Cerebellar nuclear complex (tissue), 1 donor: Measurements from ENCODE around the gene RAVER1.
A peak's percentile ranks its signal among the peaks of the same experiment; 100 is the strongest.

Source experiments
- DNase-seq, 2 experiments: peaks; one replicate each; lab custom pipeline; 2025; lab: John Stamatoyannopoulos, UW

Gene RAVER1

DNA sequence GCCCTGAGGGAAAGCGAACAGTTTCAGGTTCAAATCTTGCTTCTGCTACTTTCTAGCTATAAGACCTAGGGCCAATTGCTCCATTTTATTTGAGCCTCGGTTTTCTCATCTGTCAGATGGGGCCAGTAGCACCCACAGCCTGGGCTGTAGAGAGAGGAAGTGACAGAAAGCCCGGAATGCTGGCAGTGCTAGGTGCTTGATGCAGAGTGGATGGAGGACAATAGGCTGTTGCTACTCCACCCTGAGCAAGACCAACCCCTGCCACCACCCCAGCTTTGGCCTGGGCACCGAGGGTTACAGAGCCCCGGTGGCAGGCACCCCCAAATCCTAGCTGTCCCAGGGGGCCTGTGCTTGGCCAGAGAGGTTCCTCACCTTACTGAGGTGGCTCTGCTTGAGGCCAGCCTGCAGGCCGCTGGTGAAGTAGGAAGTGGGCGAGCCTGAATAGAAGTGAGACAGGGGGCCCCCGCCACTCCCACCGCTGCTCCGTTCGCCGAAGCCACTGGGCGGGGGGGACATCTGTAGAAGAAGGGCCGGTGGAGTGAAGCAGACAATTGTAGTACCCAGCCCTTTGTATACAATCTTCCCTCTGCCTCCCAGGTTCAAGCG lies 15.4 kb downstream of the RAVER1 start:
- no peak for DNase-seq

DNA sequence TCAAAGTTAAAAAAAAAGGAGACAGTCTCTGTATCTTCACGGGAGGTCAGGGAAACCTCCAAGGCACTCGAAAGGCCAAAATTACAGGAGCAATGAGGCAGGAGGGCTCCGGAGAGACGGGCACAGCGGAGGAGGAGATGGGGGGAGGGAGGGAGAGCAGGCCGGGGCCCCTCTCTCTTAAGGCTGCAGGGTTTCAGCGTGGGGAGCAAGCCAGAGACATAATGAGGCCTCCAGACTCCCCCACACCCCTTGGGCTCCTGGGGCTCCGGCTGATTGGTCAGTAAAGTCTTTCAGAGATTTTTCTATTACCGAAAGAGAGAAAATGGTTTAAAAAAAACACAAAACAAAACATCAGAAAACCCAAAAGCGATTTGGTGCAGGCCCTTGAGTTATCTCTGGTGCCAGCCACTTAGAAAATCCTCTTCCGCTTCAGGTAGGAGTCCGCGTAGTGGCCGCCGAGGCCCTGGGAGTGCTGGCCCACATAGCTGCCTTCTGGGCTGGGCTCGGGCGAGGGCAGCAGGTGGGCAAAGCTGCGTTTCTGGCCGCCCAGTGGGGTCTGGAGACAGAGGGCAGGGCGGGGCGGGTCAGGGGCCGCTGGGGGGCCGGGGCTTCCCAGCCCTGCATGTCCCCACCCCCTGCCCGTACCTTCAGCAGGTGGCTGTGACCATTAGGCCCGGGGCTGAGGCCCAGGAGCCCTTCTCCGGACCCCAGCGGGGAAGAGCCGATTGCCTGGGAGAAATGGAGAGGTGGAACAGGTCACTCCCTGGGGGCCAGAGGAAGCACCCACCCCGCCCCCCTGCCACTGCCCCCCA lies 16.1 kb downstream of the RAVER1 start:
- DNase-seq = no peak

DNA sequence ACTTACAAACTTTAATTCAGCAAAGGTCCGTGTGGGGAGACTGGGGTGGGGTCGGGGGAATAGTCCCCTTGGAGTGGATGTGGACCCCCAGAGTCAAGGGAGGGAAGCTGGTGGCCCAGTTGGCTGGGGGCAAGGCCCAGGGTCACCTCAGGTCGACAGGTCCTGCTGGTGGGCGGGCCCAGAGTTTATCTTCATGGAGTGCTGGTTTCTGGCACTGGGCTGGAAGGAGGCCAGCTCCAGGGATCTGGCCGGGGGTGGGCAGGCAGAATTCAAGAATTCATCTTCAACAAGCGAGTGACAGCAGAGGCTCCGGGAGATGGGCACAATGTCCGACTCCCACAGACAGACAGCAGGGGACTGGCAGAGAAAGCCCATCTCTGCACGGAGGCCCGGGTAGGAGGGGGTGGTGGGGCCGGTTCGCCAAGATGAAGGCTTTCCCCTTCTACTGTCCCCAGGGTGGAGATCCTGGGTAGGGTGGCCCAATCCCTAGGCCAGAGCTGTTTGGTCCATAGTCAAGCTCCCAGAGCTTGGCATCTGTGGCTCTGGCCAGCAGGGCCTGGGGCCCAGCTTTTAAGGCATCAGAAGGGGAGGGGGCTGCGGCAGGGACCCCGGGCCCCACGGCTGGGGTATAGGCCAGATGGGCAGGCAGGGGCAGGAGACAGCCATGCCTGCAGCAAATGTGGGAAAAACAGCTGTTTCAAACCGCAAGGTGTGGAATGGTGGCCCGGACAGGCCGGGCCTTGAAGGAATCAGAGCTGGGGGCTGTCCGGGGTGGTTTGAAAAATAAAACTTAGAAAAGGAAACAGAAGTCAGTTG lies 16.9 kb downstream of the RAVER1 start:
- DNase-seq = no peak

DNA sequence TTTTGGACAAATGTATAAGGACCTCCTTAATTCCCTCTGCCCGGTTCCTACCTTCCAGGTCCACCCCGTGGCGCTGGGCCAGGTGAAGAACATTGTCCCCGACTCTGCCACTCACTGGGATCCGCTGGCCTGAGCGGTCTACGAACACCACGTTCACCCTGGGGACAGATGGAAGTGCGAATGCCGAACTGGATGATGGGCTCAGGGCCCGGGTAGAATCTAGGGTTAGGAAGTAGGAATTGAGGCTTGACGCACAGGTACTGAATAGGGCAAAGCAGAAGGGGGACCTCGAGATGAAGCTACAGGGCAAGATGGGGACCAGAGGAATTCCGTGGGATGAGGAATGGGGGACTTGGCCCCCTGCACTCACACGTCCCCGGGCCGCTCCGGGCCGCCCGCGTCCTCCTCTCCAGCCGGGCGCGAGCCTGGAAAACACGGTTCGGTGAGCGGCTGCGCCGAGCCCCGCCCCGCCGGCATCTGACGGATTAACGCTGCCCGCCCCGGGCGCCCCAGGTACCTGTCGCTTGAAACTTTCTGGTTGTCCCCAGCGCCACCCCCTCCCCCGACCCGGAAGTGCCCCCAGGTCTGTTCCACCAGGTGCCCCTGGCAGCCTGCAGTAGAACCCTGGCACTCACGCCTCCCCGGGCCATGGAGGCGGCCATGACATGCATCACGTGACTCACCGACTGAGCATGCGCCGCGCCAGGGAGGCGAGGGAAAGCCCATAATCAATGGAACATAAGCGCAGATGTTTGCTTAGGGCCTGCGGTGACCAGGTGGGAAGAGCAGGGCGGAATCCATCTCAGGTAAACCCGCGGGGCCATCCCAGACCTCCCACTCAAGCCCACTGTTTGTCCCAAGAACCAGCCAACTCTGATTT lies 17.8 kb downstream of the RAVER1 start, which contains the start of gene FDX2:
Gene FDX2, minus strand, starts transcription at position 681 of the 880 bp plus-strand sequence. Its CDS starts 19 bp downstream, at position 662.
- DNase-seq = peak in 1 of 2 experiments; percentile 59

DNA sequence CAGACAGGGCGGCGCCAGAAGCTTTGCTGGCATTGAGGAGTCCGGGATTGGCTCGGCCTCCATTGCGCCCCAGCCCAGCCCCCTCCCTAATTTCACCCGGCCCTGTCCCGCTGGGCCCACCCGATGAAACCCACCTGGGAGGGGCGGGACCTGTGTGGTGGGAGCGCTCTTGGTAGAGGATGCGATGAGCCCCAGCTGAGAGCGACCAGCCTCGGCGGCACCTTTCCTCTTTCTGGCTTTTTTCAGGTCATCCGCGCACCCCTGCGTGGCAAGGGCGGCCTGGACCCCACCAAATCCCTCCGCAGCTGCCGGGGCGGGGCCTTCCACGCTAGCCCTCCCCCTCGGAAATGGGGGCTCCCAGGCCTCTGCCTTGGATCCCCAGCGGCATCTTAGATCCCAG lies 23.9 kb downstream of the RAVER1 start, which contains the start of gene ZGLP1:
Gene ZGLP1, minus strand, starts transcription at position 393 of the 400 bp plus-strand sequence.
- no peak for DNase-seq

DNA sequence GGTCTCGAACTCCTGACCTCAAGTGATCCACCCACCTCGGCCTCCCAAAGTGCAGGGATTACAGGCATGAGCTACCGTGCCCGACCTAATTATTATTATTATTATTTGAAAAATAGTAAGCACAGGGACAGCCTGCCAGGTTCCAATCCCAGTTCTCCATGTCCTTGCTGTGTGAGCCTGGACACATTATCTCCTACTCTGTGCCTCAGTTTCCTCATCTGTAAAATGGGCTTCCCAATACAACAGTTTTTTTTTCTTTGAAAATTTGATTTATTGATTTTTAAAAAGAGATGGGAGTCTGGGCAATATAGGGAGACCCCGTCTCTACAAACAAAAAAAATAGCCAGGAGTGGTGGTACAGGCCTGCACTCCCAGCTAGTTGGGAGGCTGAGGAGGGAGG lies 27.0 kb downstream of the RAVER1 start:
- DNase-seq = no peak

DNA sequence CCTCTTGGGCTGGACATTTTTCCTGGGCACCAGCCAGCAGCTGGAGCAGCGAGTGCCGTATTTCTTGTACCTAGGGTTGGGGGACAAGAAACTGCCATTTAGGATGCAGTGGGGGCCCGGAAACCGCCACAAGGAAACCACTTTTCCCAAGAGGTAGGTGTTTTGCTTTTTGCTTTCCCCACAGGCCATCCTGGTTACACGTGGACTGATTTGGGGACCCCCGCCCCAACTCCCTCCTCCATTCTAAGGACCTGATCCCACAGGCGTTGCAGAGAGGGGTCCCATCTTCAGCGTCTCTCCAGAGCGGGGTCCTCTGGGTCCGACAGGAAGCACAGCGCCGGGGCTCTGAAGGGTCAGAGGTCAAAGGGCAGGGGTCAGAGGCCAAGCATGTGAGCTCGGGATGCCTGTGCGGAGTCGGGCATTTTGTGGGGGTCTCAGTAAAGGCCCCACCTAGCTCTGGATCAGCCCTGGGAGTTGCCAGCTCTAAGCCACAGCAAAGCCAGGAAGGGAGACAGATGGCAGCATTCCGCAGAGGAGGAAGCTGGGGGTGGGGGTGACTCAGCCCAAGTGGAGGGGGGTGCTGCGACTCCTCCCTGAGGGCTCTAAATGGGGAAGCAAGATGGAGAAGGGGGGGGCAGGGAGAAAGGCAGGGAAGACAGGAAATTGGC lies 28.1 kb downstream of the RAVER1 start:
- no peak for DNase-seq

DNA sequence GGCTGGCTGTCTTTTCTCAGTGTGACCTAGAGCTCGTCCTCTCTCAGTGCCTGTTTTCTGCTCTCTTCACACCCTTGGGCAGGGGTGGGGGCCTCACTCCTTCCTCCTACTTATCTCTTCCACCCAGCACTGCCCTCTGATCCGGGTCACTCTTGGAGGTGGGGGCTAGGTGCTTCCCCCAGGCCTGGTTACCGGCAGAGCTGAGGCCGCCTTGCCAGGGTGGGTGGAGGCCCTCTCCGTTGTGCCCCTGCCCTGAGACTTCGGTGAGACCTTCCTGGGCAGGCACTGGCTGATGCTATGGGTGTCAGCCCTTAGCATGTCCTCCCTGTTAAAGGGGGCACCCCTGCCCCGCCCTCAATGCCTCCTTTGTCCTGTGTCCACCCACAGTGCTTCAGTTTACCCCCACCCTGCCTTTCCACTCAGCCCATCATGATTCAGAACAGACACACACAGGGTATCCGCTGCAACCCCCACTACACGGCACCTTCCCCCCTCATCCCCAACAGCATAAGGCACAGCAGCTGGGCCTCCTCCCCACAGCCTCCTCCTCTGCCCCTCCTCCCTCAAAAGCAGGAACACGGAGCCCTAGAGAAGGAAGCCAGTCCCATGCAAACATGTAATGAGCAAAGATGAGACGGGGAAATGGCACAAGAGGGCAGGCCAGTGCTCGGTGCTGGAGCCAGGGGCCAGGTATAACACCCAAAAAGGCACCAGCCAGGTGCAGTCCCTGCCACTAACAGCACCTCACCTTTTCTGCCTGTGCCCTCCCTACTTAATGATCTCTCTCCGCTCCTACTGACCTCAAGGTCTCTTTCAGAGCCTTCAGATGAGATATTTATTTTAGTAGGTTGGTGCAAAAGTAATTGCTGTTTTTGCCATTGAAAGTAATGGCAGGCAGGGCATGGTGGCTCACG lies 33.5 kb downstream of the RAVER1 start:
- no peak for DNase-seq

DNA sequence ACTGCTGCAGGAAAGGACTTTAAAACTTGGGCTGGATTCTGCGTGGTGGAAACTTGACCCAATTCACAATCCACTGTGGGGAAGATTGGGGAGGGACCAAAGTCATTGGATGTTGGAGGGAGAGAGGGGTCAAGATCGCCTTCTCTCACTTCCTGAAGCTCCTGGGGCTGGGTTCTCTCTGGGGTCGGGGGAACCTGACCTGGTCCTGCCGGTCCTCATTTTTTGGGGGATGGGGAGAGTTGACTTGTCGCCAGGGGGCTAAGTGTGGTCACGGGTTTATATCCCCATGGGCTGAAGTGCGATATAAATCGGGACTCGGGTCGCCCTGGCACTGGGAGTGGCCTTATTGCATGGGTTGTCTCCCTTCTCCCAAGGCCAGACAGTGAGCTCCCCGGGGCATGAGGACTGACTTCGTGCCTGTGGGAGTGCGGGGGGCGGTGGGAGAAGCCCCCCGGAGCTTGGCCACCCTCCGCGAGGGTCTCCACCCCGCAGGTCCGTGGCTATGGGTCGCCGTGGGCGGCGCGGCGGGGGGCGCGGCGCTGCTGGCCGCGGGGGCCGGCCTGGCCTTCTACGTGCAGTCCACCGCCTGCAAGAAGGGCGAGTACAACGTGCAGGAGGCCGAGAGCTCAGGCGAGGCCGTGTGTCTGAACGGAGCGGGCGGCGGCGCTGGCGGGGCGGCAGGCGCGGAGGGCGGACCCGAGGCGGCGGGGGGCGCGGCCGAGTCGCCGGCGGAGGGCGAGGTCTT lies 37.3 kb downstream of the RAVER1 start:
- DNase-seq = no peak

DNA sequence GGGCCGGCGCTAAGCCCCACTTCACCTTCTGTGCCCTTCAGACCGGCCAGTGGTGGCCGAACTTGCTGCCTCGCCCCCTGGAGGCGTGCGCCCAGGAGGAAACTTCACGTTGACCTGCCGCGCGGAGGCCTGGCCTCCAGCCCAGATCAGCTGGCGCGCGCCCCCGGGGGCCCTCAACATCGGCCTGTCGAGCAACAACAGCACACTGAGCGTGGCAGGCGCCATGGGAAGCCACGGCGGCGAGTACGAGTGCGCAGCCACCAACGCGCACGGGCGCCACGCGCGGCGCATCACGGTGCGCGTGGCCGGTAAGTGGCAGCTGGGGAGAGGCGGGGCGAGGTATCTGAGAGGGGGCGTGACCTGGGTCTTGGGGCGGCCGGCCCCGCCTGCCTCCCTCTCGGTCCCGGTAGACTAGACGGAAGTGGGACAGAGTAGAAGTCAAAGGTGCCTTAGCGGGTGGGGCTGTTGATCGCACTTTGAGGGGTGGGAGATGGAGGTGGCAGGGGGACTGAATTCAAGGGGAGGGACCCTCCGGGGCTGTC lies 38.0 kb downstream of the RAVER1 start:
- no peak for DNase-seq

DNA sequence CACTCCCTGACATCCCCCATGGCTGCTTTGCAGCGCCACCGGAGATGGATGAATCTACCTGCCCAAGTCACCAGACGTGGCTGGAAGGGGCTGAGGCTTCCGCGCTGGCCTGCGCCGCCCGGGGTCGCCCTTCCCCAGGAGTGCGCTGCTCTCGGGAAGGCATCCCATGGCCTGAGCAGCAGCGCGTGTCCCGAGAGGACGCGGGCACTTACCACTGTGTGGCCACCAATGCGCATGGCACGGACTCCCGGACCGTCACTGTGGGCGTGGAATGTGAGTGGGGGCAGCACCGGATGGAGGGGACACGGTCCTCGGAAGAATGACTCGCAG lies 39.0 kb downstream of the RAVER1 start:
- no peak for DNase-seq

DNA sequence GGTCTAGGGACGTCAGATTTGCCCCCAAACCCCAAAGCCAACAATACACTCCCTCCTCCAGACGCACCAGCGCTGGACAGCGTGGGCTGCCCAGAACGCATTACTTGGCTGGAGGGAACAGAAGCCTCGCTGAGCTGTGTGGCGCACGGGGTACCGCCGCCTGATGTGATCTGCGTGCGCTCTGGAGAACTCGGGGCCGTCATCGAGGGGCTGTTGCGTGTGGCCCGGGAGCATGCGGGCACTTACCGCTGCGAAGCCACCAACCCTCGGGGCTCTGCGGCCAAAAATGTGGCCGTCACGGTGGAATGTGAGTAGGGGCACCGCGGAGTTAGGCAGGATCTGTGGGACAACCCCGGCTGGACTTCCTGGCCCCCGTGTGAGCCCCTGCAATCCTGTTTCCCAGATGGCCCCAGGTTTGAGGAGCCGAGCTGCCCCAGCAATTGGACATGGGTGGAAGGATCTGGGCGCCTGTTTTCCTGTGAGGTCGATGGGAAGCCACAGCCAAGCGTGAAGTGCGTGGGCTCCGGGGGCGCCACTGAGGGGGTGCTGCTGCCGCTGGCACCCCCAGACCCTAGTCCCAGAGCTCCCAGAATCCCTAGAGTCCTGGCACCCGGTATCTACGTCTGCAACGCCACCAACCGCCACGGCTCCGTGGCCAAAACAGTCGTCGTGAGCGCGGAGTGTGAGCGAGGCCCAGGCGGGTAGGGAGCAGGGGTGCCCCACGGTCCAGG lies 39.5 kb downstream of the RAVER1 start:
- no peak for DNase-seq

DNA sequence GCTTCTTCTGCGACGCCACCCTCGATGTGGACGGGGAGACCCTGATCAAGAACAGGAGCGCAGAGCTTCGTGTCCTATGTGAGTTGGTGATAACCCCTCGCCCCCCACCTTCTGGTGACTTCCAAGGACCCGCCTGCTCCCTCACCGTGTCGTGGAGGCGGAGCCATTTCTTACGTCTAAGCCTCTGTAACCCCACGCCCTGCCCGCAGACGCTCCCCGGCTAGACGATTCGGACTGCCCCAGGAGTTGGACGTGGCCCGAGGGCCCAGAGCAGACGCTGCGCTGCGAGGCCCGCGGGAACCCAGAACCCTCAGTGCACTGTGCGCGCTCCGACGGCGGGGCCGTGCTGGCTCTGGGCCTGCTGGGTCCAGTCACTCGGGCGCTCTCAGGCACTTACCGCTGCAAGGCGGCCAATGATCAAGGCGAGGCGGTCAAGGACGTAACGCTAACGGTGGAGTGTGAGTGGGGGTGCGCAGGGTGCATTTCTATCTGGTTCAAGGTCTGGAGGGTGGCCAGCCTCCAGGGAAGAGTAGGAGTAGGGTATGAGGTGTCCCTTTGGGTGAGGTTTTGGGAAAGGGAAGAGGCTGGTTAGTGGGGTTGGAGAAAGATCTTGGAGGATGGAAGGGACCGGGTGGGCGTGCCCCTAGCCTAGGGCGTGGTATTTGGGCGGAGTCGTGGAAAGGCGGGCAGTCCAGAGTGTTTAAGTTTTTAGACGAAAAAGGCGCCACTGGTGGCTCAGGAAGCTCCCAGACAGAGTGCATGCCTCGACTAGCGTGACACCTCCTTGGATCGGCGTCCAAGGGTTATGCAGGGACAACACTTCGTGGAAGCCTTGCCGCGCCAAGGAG lies 40.3 kb downstream of the RAVER1 start:
- DNase-seq = no peak

DNA sequence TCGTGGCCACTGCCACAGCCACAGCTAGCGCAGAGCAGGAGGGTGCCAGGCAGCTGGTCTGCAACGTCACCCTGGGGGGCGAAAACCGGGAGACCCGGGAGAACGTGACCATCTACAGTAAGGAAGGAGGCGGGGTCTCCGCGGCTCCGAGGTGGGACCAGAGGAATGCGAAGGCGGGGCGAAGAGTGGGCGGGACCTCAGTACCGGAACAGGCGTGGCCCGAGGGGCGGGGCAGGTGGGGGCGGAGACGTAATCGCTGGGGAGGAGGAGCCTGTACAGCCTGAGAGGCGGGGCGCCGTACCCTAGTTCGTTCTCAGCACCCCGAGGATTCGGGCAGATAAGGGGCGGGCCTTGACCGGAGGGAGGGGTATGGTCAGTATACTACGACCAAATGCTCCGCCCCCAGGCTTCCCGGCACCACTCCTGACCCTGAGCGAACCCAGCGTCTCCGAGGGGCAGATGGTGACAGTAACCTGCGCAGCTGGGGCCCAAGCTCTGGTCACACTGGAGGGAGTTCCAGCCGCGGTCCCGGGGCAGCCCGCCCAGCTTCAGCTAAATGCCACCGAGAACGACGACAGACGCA lies 41.0 kb downstream of the RAVER1 start:
- DNase-seq = no peak

DNA sequence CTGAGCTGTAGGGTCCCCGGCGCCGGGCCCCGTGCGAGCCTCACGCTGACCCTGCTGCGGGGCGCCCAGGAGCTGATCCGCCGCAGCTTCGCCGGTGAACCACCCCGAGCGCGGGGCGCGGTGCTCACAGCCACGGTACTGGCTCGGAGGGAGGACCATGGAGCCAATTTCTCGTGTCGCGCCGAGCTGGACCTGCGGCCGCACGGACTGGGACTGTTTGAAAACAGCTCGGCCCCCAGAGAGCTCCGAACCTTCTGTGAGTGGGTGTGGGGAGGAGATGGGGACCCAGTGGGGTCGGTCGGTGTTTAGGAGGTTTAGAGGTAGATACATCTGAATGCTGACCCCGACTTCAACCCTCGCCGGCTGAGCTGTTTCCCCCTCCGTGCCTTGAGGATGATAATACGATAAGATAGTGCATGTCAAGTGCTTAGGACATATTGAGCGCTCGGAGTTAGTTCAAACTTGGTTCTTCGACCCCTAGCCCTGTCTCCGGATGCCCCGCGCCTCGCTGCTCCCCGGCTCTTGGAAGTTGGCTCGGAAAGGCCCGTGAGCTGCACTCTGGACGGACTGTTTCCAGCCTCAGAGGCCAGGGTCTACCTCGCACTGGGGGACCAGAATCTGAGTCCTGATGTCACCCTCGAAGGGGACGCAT lies 41.6 kb downstream of the RAVER1 start:
- no peak for DNase-seq

DNA sequence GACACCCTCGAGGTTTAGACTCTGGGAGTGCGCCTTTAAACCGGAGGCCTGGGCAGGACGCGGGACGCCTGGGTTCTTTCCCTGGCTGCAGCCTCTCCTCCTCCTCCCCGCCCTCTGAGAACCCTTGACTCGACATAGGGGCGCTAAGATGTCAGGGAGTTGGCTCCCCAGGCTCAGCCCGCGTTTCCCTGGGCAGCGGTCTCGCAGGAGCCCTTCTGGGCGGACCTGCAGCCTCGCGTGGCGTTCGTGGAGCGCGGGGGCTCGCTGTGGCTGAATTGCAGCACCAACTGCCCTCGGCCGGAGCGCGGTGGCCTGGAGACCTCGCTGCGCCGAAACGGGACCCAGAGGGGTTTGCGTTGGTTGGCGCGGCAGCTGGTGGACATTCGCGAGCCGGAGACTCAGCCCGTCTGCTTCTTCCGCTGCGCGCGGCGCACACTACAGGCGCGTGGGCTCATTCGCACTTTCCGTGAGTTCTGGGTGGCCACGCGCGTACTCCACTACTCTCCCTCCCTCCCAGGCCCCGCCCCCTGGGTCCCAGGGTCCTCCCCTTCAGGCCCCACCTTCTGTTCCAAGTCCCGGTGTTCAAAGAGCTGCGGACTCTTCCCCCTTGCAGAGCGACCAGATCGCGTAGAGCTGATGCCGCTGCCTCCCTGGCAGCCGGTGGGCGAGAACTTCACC lies 42.3 kb downstream of the RAVER1 start:
- DNase-seq = no peak
